HL-60 (cell line): ENCODE measurements around the gene PSMC3.

Experiments
- CTCF ChIP-seq: IDR thresholded peaks from one replicate; pipeline ENCODE4 v1.5.1; 2011; ENCODE audit warnings: low read length, control low read depth, inconsistent platforms; ENCODE audit not compliant: insufficient read depth
- GABPA ChIP-seq: IDR thresholded peaks from 2 replicates; pipeline ENCODE4 v1.6.1; 2012; ENCODE audit warnings: low read depth
- POLR2AphosphoS5 ChIP-seq: IDR thresholded peaks from 2 replicates; pipeline ENCODE4 v1.6.1; 2012; ENCODE audit warnings: low read depth
- REST ChIP-seq: IDR thresholded peaks from 2 replicates; pipeline ENCODE4 v1.6.1; 2012; ENCODE audit warnings: low read depth; ENCODE audit not compliant: insufficient replicate concordance

GRCh38 chr11:47426062-47426956 is at the start of gene PSMC3:
- no peak for TF ChIP-seq CTCF
- TF ChIP-seq POLR2AphosphoS5, result peak; percentile 83; the same call in 1 of the 2 replicates
- TF ChIP-seq REST, result peak; percentile 77
- peak; percentile 82 for TF ChIP-seq GABPA
